Cardiac fibroblast (primary cell): ENCODE data around the gene ACADS.

Source experiments
- DNase-seq, 2 donors: peaks; one replicate each; pipeline versions ENCODE4 v3.0.0 to v3.0.0-alpha.2; 2010; ENCODE audit warnings: low read depth in 2 of 2
- H3K4me3 ChIP-seq, 2 donors: replicated peaks in 1 of 2; 1 replicate in 1 of 2; 2 replicates in 1 of 2; pipeline ENCODE4 v1.5.1; 2011; ENCODE audit warnings: low read depth in 2 of 2, low read length in 2 of 2, mild to moderate bottlenecking in 2 of 2, moderate library complexity in 1 of 2
- TF ChIP-seq, protein P1 (sequence below): IDR thresholded peaks from one replicate; pipeline ENCODE4 v1.5.1; 2011; ENCODE audit warnings: low read depth, mild to moderate bottlenecking, low read length, inconsistent platforms

The ACADS gene

GRCh38 chr12:120700886-120701285 lies 24.7 kb upstream of the ACADS start:
- DNase-seq, result no peak
- no peak overlapping the region for H3K4me3 ChIP-seq
- TF ChIP-seq, protein P1, sequence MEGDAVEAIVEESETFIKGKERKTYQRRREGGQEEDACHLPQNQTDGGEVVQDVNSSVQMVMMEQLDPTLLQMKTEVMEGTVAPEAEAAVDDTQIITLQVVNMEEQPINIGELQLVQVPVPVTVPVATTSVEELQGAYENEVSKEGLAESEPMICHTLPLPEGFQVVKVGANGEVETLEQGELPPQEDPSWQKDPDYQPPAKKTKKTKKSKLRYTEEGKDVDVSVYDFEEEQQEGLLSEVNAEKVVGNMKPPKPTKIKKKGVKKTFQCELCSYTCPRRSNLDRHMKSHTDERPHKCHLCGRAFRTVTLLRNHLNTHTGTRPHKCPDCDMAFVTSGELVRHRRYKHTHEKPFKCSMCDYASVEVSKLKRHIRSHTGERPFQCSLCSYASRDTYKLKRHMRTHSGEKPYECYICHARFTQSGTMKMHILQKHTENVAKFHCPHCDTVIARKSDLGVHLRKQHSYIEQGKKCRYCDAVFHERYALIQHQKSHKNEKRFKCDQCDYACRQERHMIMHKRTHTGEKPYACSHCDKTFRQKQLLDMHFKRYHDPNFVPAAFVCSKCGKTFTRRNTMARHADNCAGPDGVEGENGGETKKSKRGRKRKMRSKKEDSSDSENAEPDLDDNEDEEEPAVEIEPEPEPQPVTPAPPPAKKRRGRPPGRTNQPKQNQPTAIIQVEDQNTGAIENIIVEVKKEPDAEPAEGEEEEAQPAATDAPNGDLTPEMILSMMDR, result no peak

DNA sequence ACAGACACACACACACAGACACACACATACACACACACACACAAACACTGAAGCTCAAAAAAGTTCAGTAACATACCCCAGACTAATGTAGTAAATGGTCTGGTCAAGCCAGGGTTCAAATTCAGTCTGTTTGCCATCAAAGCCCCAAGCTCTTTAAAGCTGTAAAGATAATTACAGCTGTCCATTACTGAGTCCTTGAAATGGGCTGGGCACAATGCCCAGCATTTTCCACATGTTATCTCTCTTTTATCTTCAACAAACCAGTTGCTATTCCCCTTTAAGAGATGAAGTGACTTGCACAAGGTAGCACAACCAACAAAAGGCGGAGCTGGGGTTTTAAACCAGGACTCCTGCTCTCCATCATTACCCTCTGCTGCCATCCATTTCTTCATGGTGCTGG lies 23.0 kb upstream of the ACADS start:
- no peak overlapping the region for H3K4me3 ChIP-seq
- no peak for DNase-seq
- TF ChIP-seq, protein P1, result no peak

DNA sequence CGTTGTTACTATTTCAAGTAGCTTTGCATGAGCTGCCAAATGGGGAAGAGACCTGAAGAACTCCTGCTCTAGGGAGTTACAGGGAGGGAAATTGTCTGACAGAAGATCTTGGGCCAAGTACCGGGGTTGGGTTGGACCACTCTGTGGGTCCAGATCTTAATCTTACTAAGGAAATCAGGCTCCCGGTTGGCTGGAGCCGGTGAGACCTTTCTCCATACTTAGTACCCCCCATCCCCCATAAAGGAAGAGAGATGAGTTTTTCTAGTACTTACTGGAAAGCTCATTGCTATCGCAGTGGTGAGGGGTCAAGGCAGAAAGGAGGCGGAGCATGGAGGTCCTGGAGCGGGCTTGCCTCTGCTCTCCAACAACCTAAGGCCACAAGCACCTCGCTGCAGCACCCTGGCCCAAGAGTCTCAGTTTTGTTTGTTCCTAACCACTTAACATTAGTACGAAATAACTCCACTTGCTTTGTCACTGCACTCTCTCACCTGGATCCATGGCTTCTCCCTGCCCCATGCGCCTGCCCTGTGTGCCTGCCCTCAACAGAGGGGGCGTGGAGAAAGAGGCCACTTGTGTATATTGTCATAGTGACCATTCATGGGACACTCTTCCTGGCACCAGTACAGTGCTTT lies 22.2 kb upstream of the ACADS start:
- no peak for DNase-seq
- TF ChIP-seq, protein P1, result no peak
- no peak overlapping the region for H3K4me3 ChIP-seq

DNA sequence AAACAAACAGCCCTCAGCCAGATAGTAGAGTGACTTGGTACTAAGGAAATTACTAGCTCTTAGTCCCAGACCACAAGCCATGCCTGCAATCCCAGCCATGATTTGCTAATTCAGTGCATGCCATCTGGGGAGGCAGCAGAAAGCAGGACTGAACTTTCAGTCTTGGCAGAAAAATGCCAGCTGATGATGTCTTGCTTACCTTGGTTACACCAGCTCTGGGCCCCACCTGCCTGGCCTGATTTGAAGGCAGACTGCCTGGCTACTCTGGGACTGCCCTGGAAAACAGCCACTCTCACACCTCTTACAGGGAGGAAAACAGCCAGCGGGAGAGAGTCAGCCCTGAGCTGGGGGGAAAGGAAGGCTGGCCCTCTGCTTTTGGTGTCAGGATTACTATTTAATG lies 20.0 kb upstream of the ACADS start:
- TF ChIP-seq, protein P1, result no peak
- no peak for DNase-seq
- no peak overlapping the region for H3K4me3 ChIP-seq

DNA sequence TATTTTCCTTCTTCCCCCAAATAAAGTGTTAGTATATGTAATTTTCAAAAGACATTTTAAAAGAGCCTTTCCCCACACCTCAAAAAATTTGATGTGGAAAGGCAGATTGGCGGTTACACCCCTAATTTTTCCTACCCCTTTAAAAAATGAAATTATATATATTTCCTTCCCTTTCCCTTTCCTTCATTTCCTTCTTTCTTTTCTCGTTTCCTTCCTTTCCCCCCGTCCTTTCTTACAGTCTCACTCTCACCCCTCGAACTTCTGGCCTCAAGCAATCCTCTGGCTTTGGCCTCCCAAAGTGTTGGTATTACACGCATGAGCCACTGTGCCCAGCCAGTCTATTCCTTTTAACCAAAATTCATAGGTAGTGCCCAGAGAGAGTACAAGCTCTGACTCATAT lies 19.6 kb upstream of the ACADS start:
- H3K4me3 ChIP-seq, result no peak overlapping the region
- TF ChIP-seq, protein P1, result no peak
- DNase-seq, result no peak

DNA sequence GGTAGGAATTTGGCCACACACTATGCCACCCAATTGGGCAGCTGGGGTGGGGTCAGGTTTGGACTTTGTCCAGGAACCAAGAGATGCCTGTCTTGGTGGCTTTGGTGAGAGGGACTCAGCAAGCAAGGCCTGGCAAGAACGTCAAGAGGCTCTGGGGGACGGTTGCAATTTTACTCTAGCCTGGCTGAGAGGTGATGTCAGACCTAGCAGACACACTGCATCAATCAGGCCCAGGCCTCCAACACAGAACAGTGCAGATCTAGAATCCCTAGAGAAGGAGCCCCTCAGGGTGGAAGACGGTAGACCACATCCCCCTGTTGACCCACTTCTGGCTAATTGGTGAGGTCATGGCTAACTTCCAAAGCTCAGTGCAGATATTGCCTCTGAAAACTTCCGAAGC lies 17.0 kb upstream of the ACADS start:
- DNase-seq, result no peak
- no peak overlapping the region for H3K4me3 ChIP-seq
- TF ChIP-seq, protein P1, result no peak

GRCh38 chr12:120710031-120710804 lies 15.4 kb upstream of the ACADS start, which contains the start of gene UNC119B:
TSS of gene UNC119B (plus strand) at chr12:120710458. CDS start at chr12:120710475, 17 bp downstream.
- peak within 1 kb of the TSS; percentile 81 to 82 for H3K4me3 ChIP-seq
- DNase-seq, result peak; percentile 38 to 44
- TF ChIP-seq, protein P1, result no peak
